Omental fat pad (tissue), 4 donors: ENCODE measurements around the gene BCAT1. TPM values are rescaled to one million over a fixed set of nuclear protein-coding genes. Genes with fewer than 3 reads are reported as not detected.
A peak's percentile ranks its signal among the peaks of the same experiment; 100 is the strongest.

Source experiments
- ATAC-seq: fragments of 150-250 bp; one replicate; pipeline ENCODE4 v1.9.1; 2016; ENCODE audit warnings: mild to moderate bottlenecking, moderate library complexity; ENCODE audit not compliant: low FRiP score
- DNase-seq: peaks from one replicate; pipeline ENCODE4 v3.0.0-alpha.2; 2019; ENCODE audit warnings: low spot score
- total RNA-seq, 4 donors: library from RNA; depleted of rRNA; stranded (reverse); fragments of >200 nt; gene quantifications; one replicate each; pipeline ENCODE4 v1.1.0, GENCODE V29; 2016
- TF ChIP-seq, protein P1 (sequence below), 3 donors: fragments of 450-650 bp; IDR thresholded peaks; one replicate each; pipeline ENCODE4 v1.5.1; 2016 to 2017; ENCODE audit warnings: antibody characterized with exemption in 3 of 3, mild to moderate bottlenecking in 3 of 3, moderate library complexity in 2 of 3

Gene BCAT1
- total RNA-seq, 4 donors from 2014 or later, result 33.7 to 53.4 (median 44.4) TPM

DNA sequence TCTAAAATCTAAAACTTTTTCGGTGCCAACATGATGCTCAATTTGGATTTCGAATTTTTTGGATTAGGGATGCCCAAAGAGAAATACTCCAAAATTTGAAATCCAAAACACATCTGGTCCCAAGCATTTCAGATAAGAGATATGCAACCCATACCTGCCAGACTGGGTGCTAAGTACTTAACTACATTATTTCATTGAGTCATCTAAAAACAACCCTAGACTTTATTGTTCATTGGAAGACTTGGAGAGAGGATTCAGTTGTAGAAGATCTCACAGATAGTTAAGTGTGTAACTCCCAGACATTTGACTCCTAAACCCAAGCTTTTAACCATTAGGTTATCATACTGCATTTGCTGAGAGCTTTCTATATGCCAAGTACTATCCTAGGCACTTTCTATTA lies 102.2 kb downstream of the BCAT1 start:
- no peak for DNase-seq
- ATAC-seq, result no peak
- TF ChIP-seq, protein P1, sequence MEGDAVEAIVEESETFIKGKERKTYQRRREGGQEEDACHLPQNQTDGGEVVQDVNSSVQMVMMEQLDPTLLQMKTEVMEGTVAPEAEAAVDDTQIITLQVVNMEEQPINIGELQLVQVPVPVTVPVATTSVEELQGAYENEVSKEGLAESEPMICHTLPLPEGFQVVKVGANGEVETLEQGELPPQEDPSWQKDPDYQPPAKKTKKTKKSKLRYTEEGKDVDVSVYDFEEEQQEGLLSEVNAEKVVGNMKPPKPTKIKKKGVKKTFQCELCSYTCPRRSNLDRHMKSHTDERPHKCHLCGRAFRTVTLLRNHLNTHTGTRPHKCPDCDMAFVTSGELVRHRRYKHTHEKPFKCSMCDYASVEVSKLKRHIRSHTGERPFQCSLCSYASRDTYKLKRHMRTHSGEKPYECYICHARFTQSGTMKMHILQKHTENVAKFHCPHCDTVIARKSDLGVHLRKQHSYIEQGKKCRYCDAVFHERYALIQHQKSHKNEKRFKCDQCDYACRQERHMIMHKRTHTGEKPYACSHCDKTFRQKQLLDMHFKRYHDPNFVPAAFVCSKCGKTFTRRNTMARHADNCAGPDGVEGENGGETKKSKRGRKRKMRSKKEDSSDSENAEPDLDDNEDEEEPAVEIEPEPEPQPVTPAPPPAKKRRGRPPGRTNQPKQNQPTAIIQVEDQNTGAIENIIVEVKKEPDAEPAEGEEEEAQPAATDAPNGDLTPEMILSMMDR (IDR thresholded peaks at IDR 0.05), result no peak

DNA sequence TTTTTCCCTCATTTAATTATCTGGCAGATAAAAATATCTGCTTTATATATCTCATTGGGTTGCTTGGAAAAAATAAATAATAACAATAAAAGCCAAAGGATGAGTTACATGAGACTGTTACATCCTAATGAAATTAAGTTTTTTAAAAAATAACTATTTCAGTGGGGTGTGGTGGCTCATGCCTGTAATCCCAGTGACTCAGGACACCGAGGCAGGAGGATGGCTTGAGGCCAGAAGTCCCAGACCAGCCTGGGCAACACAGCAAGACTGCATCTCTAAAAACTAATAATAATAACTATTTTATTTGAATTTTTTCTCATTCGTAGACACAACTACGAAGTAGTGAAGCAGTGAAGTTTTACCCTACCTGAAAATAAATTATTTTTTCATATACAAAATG lies 103.3 kb downstream of the BCAT1 start:
- DNase-seq (no peak), ATAC-seq (no peak)
- TF ChIP-seq, protein P1 (IDR thresholded peaks at IDR 0.05), result no peak

DNA sequence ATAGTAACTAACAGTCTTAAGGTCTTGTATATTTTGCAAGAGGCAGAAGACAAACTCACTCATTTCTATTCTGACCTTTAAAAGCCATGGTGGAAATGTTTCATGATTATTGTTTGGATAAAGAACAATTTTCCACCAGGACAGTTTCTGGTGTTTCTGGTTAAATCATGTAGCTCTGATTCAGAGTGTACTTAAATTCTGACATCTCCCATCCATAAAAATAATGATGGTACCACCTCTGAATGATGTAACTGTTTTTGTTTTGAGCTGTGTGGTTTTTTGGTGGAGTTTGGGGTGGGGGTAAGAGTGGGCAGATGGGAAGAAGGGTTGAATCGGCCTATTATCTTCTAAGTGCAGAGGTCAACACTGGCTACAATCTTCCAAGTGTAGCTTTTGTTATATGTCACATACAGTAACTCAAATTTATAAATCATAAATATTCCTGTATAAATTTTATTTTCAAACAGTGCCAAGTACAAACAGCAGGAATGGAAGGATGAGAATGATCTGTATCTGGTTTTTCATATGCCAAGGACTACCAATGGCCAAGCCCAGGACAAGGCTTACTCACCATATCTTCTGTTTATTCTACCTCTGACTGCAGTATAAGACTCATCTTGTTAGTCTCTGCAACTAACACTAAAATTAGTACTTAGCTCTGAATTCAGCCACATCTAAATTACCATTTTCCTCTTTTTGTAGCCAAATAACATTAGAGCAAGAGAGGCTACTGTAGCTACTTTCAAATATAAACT lies 108.7 kb downstream of the BCAT1 start:
- DNase-seq (no peak), ATAC-seq (no peak)
- TF ChIP-seq, protein P1 (IDR thresholded peaks at IDR 0.05), result no peak

DNA sequence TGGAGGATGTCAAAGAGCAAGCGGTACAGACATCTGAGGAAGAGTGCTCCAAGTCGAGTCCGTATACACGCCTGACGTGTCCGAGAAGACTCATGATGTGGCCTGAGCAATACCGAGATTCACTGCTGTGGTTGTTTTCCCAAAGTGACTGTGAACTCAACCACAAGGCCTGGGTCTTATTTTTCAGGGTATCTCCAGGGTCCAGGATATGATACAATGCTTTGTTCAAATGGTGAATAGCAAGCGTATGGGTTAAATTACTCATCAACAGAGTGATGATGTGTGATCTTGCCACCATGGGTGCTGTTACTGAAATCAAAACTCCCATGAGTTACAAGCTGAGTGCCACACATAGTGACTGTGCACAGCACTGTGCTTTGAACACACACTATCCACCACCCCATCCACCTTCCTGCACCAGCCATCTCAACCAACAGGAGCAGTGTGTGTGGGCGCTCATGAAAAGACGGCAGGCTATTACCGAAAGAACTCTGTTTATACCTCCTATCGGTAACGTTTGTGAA lies 109.6 kb downstream of the BCAT1 start:
- no peak for ATAC-seq
- no peak for DNase-seq
- TF ChIP-seq, protein P1 (IDR thresholded peaks at IDR 0.05), result no peak

DNA sequence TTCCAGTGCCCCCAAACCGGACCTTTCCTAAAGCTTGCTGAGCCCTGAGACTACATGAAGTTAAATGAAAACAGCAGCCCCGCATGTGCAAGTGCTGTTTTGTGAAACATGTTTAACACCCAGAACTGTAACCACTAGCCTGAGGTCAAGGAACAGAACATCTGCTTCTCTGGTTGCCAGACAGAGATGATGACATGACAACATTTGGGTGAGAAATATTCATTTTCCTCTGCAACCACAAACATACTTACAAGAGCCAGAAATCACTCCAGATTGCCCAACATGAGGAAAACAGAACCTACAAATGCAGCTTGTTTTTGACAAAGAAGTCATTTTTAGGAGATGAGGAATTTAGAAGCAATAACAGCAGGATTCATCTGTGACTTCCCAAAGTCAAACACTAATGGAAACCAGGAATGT lies 110.4 kb downstream of the BCAT1 start:
- ATAC-seq, result peak; percentile 61
- no peak for DNase-seq
- TF ChIP-seq, protein P1 (IDR thresholded peaks at IDR 0.05), result no peak

DNA sequence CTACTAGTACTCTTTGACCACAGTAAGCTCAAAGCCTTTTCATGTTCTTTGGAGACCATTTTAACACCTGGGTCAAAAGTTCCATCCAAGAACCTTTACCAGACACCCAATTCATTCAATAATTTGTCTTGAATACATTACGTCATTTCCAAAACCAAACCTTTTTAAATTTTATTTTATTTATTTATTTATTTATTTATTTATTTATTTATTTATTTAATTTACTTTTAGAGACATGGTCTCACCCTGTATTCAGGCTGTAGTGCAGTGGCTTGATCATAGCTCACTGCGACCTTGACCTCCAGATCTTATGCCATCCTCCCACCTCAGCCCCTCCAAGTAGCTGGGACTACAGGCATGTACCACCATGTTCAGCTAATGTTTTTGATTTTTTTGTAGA lies 113.5 kb downstream of the BCAT1 start:
- TF ChIP-seq, protein P1 (IDR thresholded peaks at IDR 0.05), result no peak
- no peak for DNase-seq
- no peak for ATAC-seq

DNA sequence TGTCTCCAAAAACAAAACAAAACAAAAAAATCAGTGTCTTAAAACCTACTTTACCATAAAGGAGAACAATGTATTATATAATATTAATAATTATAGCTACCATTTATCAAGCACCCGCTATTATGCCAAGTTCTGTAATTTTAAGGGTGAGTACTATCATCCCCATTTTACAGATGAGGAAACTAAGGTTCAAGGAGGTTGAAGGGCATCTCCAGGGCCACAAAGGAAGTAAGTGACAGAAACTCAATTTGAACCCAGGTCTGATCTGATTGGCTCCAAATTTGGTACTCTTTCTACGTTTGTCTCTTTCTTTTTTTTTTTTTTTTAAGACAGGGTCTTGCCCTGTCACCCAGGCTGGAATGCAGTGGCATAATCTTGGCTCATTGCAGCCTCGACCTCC lies 115.4 kb downstream of the BCAT1 start:
- DNase-seq (no peak), ATAC-seq (no peak)
- TF ChIP-seq, protein P1 (IDR thresholded peaks at IDR 0.05), result no peak
